ENCODE measurements around the gene CLEC11A.

The CLEC11A gene, protein sequence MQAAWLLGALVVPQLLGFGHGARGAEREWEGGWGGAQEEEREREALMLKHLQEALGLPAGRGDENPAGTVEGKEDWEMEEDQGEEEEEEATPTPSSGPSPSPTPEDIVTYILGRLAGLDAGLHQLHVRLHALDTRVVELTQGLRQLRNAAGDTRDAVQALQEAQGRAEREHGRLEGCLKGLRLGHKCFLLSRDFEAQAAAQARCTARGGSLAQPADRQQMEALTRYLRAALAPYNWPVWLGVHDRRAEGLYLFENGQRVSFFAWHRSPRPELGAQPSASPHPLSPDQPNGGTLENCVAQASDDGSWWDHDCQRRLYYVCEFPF
- total RNA-seq = 0.14 to 0.24 reads per million in 2 donors

DNA sequence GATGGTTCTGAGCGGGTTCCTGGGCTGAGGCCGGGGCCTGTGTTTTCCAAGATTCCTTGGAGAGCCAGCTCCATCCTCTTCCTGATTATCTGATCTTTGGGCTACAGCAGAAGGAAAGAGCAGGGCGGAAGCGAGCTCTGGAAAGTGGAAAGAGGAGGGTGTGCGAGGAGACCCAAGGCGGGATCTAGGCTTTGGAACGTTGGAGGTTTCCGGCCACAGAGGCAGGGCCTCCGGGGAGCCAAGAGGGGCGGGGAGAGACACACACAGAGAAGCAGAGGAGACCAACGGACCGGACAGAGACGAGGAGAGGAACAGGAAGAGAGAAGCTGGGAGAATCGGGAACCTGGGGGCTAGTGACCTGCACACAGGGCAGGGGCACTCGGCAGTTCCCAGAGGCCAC lies at the start of gene CLEC11A:
Gene CLEC11A (plus strand): TSS at position 296 of the 400 bp plus-strand sequence. CDS start 162 bp downstream, outside the sequence.
- DNase-seq = no peak

DNA sequence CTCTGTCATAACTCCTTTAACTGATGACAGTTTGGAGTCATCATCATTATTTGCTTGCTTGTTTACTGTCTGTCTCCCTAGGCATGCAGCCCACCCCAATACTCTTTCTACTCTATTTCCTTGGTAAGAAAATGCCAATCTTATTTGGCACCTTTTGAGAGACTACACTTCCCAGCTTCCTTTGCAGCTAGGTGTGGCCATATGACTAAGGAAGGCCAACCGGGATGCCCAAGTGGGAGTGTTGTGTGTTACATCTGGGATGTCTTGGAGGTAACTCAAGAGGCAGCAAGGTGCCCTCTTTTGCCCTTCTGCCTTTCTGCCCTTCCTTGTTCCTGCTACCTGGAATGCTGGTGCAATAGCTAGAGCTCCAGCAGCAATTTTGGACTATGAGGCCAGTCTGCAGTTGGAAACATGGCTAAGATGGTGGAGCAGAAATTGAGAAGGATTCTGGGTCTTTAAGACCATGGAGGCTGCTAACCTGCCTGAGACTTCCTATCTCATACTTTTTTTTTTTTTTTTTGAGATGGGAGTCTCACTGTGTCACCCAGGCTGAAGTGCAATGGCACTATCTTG lies 46.5 kb upstream of the CLEC11A start:
- no peak for DNase-seq

DNA sequence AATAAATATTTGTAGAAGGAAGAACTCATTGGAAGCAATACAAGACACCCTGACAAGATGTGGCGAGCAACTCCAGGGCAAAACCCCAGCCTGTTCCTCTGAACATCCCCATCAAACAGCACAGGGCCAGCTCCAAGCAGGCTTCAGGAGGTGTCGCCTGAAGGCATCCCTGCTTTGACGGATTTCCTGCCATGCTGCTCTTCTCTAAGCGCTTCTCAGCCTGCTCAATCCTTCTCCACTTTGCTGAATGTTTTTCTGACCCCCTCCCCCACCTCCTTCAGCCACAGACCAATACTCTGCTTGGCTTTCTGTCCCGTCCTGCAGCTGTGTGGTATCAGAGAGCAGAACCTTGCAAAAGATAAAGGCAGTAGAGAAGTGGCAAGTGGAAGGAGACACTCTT lies 45.5 kb upstream of the CLEC11A start:
- DNase-seq = no peak

DNA sequence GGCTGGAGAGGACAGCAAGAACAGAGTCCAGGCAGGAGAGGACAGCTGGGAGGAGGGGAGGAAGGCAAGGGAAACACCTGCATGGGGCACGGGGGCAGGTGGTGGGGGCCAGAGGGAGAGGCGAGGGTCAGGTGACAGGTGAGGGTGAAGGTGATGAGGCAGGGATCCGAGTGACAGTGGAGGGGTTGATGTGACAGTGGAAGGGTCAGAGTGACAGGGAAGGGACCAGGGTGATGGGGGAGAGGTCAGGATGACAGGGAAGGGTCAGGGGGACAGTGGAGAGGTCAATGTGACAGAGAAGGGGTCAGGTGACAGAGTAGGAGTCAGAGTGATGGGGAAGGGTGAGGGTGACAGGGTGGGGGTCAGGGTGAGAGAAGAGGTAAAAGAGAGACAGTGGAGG lies 44.8 kb upstream of the CLEC11A start:
- no peak for DNase-seq

DNA sequence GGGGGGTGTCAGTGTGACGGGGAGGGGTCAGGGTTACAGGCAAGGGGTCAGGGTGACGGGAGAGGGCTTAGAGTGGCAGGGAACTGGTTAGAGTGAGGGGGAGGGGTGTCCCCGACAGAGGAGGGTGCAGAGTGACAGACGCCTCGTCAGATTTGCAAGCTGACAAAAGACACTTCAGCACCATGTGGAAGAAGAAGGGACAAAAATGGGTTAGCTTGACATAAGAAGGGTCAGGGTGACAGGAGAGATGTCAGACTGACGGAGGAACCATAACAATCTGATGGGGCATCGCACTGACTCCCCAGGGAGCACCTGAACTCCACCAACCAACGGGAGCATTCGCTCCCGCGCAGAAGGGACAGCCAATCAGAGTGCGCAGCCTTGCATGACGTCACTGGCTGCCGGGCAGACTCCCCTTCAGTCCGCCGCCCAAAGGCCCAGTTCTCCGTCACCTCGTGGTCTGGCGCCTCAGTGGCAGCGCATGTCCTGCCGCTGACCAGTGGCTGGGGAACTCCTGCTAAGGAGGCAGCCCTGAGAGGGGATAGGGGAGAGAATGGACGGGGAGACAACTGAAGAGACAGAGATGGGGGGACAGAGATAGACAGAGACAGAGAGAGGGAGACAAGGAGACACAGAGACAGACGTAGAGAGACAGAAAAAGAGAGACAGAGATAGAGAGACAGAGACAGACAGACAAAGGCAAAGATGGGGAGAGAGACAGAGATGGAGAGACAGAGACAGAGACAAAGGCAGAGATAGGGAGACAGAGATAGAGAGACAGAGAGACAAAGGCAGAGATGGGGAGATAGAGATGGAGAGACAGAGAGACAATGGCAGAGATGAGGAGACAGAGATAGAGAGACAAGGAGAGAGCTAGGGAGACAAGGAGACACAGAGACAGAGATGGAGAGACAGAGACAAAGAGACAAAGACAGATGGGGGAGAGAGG lies 43.7 kb upstream of the CLEC11A start:
- DNase-seq = peak; percentile 58

DNA sequence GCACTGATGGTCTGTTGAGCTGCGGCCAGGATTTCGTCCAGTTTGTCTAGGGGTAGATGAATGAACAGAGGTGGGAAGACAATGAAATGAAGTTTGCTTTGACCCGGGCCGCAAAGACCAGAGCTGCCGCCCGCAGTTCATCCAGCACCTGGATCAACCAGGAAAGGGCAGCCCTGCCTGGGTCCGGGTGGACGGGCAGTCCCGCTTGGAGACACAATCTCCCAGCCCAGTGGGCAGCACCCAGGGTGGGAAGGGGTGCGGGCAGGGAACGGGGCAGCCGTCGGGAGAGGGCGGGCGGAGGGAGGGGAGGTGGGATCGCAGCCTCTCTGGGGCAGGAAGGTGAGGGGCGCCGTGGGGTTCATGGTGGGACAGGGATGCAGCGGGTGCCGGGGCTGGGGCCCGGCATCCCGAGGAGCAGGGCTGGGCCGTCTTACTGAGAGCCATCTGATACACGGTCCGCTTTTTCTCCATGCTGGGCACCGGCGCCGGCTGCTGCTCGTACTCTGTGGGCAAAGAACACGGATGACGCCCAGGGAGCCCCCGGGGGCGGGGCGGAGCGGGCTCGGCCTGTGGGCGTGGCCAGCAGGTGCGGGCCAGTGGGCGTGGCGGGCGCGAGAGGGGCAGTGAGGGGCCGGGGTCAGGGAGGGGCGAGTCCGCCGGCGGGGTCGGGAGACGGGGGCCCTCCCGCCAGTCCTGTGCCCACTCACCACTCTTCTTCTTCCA lies 36.7 kb upstream of the CLEC11A start:
- DNase-seq = no peak

DNA sequence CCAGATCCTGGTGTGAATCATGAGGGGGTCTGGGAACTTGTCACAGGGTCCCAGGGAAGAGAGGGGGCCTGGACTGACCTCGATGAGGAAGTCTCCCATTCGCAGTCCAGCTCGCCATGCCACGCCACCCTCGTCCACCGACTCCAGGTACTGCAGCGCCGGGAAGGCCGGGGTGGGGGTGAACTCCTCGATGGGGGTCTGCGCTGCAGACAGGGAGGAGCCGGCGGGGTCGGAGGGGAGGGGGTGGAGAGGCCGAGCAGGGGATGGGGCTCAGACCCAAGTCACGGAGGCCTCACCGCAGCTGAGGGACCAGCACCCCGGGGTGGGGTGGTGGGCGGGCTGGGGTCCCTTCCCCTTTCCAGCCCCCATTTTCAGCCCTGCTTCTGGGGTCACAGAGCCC lies 34.4 kb upstream of the CLEC11A start:
- DNase-seq = no peak

DNA sequence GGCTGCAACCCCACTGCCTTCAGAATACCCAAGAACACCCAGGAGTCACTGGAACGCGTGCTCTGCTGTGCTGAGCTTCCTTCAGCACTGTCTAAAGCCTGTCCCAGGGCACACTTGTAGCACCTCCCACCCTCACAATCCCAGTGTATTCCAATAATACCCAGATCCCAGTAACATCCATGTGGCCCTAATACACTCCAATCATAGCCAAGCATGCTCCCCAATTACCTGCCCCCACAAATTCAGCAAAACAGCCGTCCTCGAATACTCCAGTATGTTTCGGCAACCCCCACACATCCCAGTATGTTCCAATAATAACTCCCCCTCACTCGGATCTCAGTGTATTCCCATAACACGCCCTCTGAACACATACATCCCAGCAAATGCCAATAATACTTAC lies 32.7 kb upstream of the CLEC11A start:
- DNase-seq = no peak

DNA sequence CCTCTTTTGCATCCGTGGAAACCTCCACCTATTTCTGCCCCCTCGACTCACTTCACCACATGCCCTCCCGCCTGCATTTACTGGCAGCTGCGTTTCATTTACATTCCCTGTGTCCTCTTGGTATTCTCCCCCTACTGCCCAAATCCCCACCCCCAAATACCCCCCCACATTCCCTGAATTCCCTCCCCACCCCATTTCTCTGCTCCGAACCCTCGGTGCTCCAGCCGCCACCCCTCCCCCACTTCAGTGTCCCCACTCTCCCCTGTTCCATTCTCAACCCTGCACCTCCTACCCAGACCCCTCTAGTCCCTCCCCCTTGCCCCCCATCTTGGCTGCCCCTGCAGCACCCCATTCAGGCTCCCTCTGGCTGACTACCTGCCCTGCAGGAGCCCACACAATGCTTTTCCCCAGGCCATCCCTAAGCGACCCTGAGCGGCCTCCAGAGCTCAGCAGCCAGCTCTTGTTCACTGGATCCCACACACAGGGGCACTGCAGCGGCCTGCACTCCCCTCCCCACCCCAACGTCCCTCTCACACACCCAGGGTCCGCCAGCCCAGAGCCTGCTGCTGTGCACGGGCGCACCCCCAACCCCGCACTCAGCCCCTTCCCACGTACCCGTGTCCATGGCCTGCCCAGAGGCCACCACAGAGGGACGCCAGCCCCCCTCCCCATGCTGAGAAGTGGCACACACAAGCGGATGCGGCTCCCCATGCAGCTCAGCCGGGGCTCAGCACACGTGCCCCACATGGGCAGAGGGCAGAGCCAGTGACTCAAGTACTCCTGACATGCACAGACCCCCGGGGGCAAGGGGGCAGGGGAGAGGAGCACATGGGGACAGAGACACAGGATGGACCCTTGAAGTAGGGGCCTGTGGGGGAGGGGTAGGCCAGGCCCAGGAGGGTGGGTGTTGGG lies 29.8 kb upstream of the CLEC11A start:
- no peak for DNase-seq

DNA sequence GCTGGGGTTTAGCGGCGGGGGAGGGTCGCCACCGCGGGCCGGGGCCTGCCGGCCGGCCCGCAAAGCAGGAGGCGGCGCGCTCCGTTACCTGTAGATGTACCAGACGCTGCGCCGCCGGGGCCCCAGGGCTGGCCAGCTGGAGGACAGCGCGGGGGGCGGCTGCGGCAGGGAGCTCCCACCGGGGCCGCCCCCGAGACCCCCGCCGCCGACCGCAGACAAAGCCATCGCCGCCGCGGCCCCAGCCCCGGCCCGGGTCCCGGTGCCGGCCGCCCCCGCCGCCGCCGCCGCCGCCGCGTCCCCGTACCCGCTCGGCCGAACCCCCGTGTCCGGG lies 28.4 kb upstream of the CLEC11A start:
- no peak for DNase-seq

DNA sequence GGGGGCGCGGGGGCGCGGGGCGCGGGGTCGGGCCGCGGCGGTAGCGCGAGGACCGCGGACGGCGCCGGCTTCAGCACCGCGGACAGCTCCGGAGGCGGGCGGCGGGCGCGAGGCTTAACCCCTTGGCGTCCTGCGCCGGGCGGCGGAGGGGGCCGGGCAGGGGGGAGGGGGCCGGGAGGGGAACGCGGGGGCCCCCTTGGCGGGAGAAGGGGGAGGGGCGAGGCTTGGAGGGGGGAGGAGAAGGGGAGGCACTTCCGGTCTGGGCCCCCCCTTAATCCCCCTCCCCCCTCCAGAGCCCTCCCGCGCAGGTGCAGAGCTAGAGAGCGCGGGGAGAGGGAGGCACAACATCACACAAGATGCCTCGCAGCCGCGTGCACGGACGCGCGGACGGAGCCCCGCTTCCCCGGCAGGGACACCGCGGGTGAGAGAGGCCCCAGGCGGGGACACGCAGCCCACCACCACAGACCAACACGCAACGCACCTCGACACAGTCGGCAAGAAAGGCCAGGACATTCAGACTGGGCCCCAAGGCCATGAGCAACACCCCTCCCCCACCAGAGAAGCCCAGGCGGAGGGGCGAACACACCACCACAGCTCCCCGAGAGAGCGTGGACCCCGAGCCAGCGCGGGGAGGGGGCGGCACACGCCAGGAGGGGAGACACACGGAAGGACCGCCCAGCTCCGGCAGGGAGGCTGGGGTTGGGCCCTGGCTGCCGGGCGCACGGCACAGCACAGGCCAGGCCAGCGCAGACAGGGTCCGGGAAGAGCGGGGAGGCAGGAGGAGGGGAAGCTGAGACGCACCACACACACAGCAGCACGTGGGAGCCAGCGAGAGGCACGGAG lies 27.7 kb upstream of the CLEC11A start:
- DNase-seq = no peak

DNA sequence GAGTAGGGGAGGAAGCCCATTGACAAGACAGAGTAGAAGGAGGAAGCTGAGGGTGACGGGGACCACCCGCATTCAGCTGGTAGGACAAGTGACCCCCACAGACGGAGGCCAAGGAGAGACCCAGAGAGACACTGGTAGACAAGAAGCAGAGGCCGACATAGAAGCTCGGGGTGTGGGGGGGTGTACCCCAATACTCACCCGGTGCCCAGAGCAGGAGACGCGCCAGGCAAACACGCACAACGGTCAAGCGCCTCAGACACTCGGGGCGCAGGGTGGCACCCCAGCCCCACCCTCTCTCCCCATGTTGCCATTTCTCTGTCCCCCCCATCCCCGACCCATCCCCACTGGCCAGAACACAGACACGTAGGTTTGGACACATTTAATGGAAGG lies 27.1 kb upstream of the CLEC11A start:
- no peak for DNase-seq

DNA sequence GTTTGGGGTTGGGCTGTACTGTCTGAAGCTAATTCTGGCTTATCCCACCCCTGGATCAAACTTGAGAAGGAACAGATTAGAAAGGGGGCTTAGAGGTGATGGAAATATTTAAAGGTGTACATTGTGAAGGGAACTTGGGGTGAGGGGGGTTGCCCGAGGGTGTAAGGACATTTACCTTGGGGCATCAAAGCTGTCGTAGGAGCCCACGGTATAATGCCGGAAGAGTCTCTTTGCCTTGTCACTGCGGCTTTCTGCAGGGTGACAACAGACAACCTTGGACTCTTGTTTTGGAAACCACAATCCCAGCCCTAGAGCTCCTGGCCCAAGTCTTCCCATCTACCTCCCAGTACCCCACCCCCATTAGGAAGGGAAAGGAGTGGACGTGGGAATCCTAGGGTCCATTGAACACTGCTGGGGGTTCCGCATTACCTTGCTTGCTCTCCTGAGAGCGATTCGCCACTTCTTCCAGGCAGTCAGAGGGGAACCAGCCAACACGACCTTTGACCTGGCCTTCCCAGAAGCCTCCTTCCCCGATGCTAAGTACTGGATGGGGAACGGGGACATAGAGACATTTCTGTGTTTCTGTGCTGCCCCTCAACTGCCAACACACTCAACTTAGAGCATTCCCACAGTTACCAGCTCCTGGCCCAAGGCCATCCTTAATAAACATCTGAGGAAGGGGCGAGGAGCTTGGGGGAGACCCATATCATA lies 25.6 kb upstream of the CLEC11A start:
- no peak for DNase-seq

DNA sequence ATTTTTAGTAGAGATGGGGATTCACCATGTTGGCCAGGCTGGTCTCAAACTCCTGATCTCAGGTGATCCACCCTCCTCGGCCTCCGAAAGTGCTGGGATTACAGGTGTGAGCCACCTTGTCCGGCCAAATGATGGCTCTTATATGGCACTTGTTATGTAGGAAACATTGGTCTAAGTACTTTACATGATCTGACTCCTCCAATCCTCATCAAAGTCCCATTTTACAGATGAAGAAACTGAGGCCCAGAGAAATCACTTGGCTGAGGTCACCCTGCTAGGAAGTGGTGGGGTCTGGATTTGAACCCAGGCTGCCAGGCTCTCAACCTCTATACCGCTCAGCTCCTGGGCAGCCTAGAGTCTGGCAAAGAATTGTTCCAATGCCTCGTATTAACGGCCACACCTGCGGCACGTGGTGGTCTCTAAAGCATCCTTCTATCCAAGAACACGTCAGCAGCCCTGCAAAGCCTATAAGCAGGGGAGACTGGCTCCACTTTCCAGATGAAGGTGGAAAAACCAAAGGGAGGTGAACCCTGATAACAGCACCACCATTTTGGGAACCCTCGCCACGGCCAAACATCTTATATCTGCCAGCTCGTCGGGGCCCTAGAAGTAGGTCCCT lies 21.7 kb upstream of the CLEC11A start:
- DNase-seq = no peak

DNA sequence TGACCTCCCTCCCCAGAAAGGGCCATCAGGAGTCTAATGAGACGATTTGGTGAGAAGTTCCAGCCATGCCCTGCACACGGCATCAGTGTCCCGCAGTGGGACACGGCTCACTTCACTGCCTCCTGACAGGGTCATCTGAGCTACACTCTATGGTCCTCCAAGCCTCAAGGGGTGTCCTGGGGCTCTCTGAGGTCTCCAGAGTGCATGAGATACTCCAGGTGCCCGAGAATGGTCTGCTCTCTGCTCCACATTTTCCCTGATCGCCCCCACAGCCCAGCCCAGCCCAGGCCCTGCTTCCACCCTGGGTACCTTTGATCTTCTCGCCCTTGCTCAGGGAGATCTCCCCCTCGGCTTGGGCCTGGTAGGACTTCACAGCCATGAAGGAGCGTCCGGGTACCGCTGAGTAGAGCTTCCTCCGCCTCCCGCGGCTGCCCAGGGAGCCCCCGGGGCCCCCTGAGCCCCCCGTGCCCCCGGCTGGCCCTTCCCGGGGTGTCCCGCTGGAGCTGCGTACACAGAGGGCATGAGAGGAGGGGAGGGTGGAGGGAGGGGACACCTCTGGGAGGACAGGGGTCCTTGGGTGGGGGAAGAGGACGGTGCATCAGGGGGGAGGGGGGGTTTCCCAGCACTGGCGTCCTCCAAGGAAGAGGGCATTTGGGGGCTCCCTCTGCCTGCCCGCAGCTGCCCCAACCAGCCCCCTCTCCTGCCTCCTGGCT lies 20.9 kb upstream of the CLEC11A start:
- DNase-seq = no peak

DNA sequence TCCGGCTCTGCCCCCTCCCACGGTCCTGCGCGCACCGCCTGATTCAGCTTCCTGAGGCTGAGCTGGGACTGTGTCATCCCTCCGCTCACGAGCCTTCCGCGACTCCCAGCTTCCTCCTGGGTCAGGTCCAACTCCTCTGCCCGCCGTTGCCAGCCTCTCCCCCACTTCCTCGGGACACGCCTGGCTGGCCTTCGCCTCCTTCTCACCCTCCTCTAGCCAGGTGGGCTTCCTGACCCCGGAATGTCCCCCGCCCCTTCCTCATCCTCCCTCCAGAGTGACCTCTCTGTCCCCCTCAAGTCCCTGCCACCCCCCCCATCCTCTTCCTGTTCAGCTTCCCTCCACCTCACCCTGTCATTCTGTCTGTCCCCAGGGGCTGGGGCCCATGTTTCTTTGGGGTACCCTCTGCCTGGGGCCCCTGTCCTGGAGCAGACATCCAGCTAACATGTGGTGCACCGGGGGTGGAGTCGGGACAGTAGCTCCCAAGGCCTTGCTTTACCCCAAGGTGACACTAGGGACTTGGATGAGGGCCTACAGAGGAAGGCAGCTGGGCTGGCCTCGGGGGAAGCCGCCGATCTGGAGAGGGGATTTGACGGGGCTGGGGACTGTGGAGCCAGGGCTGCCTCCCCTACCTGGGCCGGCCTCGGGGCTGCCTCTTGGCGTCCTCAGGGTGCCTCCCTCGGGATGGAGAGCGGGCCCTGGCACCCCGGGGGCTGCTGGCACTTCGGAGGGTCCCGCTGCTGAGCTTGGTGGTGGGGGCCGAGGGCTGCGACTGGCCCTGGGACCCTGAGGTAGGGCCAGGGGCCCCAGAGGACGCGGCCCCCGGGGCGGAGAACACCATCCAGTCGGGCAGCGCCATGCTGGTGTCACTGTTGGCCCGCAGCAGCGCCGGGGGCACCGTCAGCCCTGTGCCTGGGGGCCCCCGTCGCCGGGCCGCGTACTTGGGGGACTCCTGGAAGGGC lies 20.0 kb upstream of the CLEC11A start:
- no peak for DNase-seq

DNA sequence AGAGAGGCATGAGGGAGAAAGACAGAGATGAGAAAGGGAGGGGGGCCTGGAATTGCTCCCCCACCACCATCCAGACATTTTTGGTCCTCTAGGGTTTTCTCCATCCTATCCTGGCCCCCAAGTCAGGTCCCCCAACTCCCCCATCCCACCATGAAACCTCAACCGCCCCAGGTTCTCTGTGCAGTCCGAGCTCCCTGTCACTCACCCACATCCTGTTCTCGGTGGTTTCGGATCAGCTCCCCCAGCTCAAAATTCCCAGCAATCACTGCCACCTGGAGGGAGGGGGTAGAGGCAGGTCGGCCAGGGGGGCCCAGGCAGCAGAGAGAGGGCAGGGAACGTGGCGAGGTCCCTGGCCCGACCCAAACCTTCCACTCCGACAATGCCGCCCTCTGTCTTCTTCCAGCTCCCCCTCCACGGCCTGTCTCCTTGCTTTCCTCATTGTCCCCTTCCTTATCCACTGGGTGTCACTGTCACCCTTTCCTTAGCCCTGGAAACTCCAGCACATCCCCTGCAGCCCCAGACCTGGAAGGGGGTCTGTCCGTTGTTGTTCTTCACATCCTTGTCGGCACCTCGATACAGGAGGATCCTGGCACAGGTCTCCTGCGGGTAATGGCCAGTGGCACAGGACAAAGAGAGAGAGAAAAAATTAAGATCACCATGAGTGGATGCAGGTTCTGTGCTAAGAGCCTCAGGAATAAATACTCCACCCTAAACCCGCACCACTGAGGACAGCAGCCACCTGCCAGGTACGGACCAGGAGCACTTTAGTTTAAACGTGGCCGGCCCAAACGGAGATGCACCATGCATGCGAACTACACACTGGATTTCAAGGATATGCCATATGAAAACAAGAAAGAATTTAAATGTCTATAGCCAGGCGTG lies 19.0 kb upstream of the CLEC11A start:
- no peak for DNase-seq

Data from T-helper 9 cell (primary cell).